22Rv1 (cell line): ENCODE data around the gene ADRB1.

Source experiments
- CTCF ChIP-seq: fragments of 450-650 bp; IDR thresholded peaks from 2 replicates; pipeline ENCODE4 v1.5.1; 2017; ENCODE audit warnings: mild to moderate bottlenecking
- ZFX ChIP-seq: fragments of 450-650 bp; IDR thresholded peaks from 2 replicates; pipeline ENCODE4 v1.6.1; 2017; ENCODE audit warnings: antibody characterized with exemption, borderline replicate concordance

GRCh38 chr10:114027041-114027394 lies 16.6 kb upstream of the ADRB1 start:
- no peak for TF ChIP-seq CTCF
- no peak for TF ChIP-seq ZFX
